HCT116 (cell line): ENCODE measurements around the gene MSI2.

ENCODE experiments used
- CTCF ChIP-seq, 3 experiments: fragments of 200-600 bp in 1 of 3; sonication (generic) in 1 of 3; IDR thresholded peaks in 2 of 3; conservative IDR thresholded peaks in 1 of 3; 2 replicates each; pipeline ENCODE4 v1.5.1; 2012 to 2017; ENCODE audit warnings: low read depth in 2 of 3, low read length in 2 of 3, antibody characterized with exemption in 1 of 3, borderline replicate concordance in 1 of 3, control low read depth in 1 of 3, mild to moderate bottlenecking in 1 of 3, mixed read lengths in 1 of 3, mixed run types in 1 of 3, moderate library complexity in 1 of 3; ENCODE audit not compliant: insufficient read depth in 1 of 3
- EZH2 ChIP-seq: fragments of 200-600 bp; sonication (generic); IDR thresholded peaks from 2 replicates; pipeline ENCODE4 v1.6.1; 2017; ENCODE audit warnings: antibody characterized with exemption, mixed run types
- EZH2phosphoT487 ChIP-seq: fragments of 200-600 bp; IDR thresholded peaks from 2 replicates; pipeline ENCODE4 v1.6.1; 2018; ENCODE audit warnings: antibody characterized with exemption, borderline replicate concordance
- FOSL1 ChIP-seq: IDR thresholded peaks from 2 replicates; pipeline ENCODE4 v1.6.1; 2012; ENCODE audit warnings: low read depth
- POLR2A ChIP-seq: IDR thresholded peaks from 2 replicates; pipeline ENCODE4 v1.7.0; 2011; ENCODE audit warnings: borderline replicate concordance; ENCODE audit not compliant: insufficient read depth, insufficient read length; ENCODE audit errors: extremely low read depth
- POLR2AphosphoS5 ChIP-seq: IDR thresholded peaks from 2 replicates; pipeline ENCODE4 v1.6.1; 2011; ENCODE audit warnings: mild to moderate bottlenecking, low read depth, low read length, moderate library complexity
- RAD21 ChIP-seq: IDR thresholded peaks from 2 replicates; pipeline ENCODE4 v1.6.1; 2012; ENCODE audit warnings: low read depth, mild to moderate bottlenecking
- SP1 ChIP-seq: IDR thresholded peaks from 2 replicates; pipeline ENCODE4 v1.6.1; 2012; ENCODE audit warnings: low read depth
- SRF ChIP-seq: IDR thresholded peaks from 2 replicates; pipeline ENCODE4 v1.6.1; 2012; ENCODE audit warnings: low read depth
- TCF7L2 ChIP-seq: IDR thresholded peaks from 2 replicates; pipeline ENCODE4 v1.7.0; 2011; ENCODE audit warnings: borderline replicate concordance, inconsistent platforms; ENCODE audit not compliant: insufficient read depth, insufficient read length; ENCODE audit errors: extremely low read depth
- YY1 ChIP-seq: IDR thresholded peaks from 2 replicates; pipeline ENCODE4 v1.6.1; 2011; ENCODE audit warnings: low read length, low read depth, moderate library complexity, mild to moderate bottlenecking; ENCODE audit not compliant: insufficient replicate concordance; ENCODE audit errors: extremely low read depth
- TF ChIP-seq, protein P1 (sequence below): IDR thresholded peaks from 2 replicates; pipeline ENCODE4 v1.6.1; 2012; ENCODE audit warnings: low read depth
- TF ChIP-seq, protein P2 (sequence below): IDR thresholded peaks from 2 replicates; pipeline ENCODE4 v1.6.1; 2012
- TF ChIP-seq, protein P3 (sequence below): IDR thresholded peaks from 2 replicates; pipeline ENCODE4 v1.6.1; 2011; ENCODE audit warnings: mild to moderate bottlenecking, low read length, moderate library complexity; ENCODE audit not compliant: insufficient replicate concordance; ENCODE audit errors: extremely low read depth

GRCh38 chr17:57604771-57605674 lies 348.7 kb downstream of the MSI2 start:
- TF ChIP-seq POLR2A (no peak), SP1 (no peak), POLR2AphosphoS5 (no peak), TCF7L2 (no peak), FOSL1 (no peak), CTCF (IDR thresholded peaks at IDR 0.05 in 2 of 3, conservative IDR thresholded peaks at IDR 0.05 in 1 of 3; ENCODE audit: borderline replicate concordance in 1 of 3, insufficient read depth in 1 of 3, low read depth in 2 of 3, low read length in 2 of 3) (no peak), EZH2 (no peak), RAD21 (no peak), EZH2phosphoT487 (no peak), YY1 (no peak), SRF (no peak)
- TF ChIP-seq, protein P1, sequence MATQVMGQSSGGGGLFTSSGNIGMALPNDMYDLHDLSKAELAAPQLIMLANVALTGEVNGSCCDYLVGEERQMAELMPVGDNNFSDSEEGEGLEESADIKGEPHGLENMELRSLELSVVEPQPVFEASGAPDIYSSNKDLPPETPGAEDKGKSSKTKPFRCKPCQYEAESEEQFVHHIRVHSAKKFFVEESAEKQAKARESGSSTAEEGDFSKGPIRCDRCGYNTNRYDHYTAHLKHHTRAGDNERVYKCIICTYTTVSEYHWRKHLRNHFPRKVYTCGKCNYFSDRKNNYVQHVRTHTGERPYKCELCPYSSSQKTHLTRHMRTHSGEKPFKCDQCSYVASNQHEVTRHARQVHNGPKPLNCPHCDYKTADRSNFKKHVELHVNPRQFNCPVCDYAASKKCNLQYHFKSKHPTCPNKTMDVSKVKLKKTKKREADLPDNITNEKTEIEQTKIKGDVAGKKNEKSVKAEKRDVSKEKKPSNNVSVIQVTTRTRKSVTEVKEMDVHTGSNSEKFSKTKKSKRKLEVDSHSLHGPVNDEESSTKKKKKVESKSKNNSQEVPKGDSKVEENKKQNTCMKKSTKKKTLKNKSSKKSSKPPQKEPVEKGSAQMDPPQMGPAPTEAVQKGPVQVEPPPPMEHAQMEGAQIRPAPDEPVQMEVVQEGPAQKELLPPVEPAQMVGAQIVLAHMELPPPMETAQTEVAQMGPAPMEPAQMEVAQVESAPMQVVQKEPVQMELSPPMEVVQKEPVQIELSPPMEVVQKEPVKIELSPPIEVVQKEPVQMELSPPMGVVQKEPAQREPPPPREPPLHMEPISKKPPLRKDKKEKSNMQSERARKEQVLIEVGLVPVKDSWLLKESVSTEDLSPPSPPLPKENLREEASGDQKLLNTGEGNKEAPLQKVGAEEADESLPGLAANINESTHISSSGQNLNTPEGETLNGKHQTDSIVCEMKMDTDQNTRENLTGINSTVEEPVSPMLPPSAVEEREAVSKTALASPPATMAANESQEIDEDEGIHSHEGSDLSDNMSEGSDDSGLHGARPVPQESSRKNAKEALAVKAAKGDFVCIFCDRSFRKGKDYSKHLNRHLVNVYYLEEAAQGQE = no peak
- TF ChIP-seq, protein P2, sequence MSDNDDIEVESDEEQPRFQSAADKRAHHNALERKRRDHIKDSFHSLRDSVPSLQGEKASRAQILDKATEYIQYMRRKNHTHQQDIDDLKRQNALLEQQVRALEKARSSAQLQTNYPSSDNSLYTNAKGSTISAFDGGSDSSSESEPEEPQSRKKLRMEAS = no peak
- TF ChIP-seq, protein P3, sequence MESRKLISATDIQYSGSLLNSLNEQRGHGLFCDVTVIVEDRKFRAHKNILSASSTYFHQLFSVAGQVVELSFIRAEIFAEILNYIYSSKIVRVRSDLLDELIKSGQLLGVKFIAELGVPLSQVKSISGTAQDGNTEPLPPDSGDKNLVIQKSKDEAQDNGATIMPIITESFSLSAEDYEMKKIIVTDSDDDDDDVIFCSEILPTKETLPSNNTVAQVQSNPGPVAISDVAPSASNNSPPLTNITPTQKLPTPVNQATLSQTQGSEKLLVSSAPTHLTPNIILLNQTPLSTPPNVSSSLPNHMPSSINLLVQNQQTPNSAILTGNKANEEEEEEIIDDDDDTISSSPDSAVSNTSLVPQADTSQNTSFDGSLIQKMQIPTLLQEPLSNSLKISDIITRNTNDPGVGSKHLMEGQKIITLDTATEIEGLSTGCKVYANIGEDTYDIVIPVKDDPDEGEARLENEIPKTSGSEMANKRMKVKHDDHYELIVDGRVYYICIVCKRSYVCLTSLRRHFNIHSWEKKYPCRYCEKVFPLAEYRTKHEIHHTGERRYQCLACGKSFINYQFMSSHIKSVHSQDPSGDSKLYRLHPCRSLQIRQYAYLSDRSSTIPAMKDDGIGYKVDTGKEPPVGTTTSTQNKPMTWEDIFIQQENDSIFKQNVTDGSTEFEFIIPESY = no peak
